ENCODE results near the gene SHMT1.

DNA sequence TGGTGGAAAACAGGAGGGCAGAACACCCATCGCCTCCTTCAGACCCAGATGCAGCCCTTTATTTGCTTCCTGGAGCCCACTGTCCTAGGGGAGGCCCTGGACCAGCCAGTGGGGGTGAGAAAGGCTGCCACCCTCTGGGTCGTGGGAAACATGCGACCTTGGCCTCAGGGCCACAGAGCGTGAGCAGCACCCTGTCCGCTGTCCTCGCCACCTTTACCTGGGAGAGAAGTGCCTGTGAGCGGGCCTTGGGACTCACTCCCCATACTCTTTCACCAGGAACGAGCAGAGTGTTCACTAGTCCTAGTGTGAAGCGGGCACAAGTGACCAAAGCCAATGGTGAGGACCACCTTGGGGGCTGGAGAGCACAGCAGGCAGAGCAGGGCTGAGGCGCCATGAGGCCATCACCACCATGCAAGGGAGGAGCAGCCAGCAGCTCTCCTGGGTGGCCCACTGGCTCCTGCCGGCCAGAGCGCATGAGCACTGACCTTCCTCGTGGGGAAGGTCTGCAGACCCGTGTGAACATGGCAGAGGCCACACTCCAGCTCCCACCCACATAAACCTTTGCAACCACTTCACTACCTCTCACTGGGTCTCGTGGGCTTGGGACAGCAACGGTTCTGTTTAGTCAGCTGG, 39.7 kb downstream of the SHMT1 start:
- TF ChIP-seq, protein P1, sequence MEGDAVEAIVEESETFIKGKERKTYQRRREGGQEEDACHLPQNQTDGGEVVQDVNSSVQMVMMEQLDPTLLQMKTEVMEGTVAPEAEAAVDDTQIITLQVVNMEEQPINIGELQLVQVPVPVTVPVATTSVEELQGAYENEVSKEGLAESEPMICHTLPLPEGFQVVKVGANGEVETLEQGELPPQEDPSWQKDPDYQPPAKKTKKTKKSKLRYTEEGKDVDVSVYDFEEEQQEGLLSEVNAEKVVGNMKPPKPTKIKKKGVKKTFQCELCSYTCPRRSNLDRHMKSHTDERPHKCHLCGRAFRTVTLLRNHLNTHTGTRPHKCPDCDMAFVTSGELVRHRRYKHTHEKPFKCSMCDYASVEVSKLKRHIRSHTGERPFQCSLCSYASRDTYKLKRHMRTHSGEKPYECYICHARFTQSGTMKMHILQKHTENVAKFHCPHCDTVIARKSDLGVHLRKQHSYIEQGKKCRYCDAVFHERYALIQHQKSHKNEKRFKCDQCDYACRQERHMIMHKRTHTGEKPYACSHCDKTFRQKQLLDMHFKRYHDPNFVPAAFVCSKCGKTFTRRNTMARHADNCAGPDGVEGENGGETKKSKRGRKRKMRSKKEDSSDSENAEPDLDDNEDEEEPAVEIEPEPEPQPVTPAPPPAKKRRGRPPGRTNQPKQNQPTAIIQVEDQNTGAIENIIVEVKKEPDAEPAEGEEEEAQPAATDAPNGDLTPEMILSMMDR (conservative IDR thresholded peaks at IDR 0.05; ENCODE audit: low read length), result no peak
- no peak for TF ChIP-seq EZH2phosphoT487 (IDR thresholded peaks at IDR 0.05; ENCODE audit: borderline replicate concordance)
